Measurements from ENCODE around the gene AATK. TPM values are rescaled to one million over a fixed set of nuclear protein-coding genes. Genes with fewer than 3 reads are reported as not detected.

Gene AATK
- polyA plus RNA-seq, 1 of the 3 experiments (the other 2 are of a cell fraction): 0.51 TPM

DNA sequence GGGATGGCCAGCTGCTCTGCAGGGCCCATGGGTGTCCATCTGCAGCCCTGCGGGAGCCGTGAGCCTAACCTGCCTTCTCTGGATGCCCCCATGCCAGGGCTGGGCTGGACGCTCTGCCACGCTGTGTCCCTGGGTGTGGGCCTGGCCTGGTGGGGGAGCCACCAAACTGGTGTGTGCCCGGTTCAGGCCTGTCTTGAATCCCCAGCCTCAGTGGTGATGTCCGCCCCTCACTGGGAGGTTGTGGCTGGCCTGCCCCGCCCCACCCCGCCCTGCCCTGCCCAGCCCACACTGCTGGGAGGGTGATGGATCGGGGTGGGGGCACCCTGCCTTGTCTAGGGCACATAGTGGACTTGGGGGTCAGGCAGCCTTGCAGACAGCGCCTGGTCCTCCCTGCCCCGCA is 50.8 kb downstream of the AATK start:
- Histone ChIP-seq H2AFZ (ENCODE audit: low read depth) (no peak overlapping the region), H3K4me1 (ENCODE audit: control insufficient read depth in 1 of 2, insufficient read depth in 2 of 2, low read depth in 1 of 2, low read length in 1 of 2) (peaks cover 0 to 45% of the 10 kb centered on the region in 2 experiments; a peak in 1 of 4 replicates), H3K9me2 (no peaks in the 10 kb centered on the region), H4K20me1 (ENCODE audit: insufficient read depth) (no peaks in the 10 kb centered on the region), H3K27ac (ENCODE audit: low read depth in 2 of 2, low read length in 1 of 2) (peak overlapping the region in 1 of 2 experiments; percentile 69; a peak in 2 of 4 replicates), H3K27me3 (ENCODE audit: insufficient read depth) (no peaks in the 10 kb centered on the region), H3K4me2 (no peak overlapping the region), H3K9ac (no peak overlapping the region), H3K4me3 (ENCODE audit: low read depth in 2 of 2, low read length in 1 of 2) (no peak overlapping the region), H3K9me3 (no peaks in the 10 kb centered on the region), H3K79me2 (ENCODE audit: insufficient read depth) (no peaks in the 10 kb centered on the region), H3F3A (replicated peaks; ENCODE audit: insufficient read depth) (no peaks in the 10 kb centered on the region), H3K36me3 (replicated peaks in 1 of 2; ENCODE audit: control insufficient read depth in 1 of 2, insufficient read depth in 2 of 2, low read length in 1 of 2) (no peaks in the 10 kb centered on the region)
- ChIA-PET CTCF (interaction anchor here (0.5 to 13.0 kb wide), 15 partner anchors 11 to 369 kb away, joined by 3 to 177 read pairs (median 4); partner anchors contain the start of genes BAIAP2, NDUFAF8 and TEPSIN), POLR2A (interaction anchor here (0.7 to 1.9 kb wide), 4 partner anchors 11 to 124 kb away, joined by 3 to 5 read pairs (median 4); partner anchors contain the start of genes NDUFAF8 and TEPSIN)
- no CpG with 5 or more reads among the region's 11 CpGs for WGBS (ENCODE audit: low lambda C conversion rate)
- no peak for DNase-seq
- TF ChIP-seq TEAD4 (IDR thresholded peaks at IDR 0.05; ENCODE audit: borderline replicate concordance, insufficient read depth) (no peak), SIN3A (IDR thresholded peaks at IDR 0.05; ENCODE audit: borderline replicate concordance, low read depth, low read length) (no peak), CHD2 (IDR thresholded peaks at IDR 0.05; ENCODE audit: low read length, partially characterized antibody) (no peak), SMC3 (IDR thresholded peaks at IDR 0.05; ENCODE audit: low read depth, low read length) (no peak), TAF1 (IDR thresholded peaks at IDR 0.05; ENCODE audit: borderline replicate concordance, low read depth, low read length) (no peak), FOXM1 (IDR thresholded peaks at IDR 0.05; ENCODE audit: low read depth) (no peak), NFIC (IDR thresholded peaks at IDR 0.05; ENCODE audit: borderline replicate concordance) (no peak)
- TF ChIP-seq, protein P1, sequence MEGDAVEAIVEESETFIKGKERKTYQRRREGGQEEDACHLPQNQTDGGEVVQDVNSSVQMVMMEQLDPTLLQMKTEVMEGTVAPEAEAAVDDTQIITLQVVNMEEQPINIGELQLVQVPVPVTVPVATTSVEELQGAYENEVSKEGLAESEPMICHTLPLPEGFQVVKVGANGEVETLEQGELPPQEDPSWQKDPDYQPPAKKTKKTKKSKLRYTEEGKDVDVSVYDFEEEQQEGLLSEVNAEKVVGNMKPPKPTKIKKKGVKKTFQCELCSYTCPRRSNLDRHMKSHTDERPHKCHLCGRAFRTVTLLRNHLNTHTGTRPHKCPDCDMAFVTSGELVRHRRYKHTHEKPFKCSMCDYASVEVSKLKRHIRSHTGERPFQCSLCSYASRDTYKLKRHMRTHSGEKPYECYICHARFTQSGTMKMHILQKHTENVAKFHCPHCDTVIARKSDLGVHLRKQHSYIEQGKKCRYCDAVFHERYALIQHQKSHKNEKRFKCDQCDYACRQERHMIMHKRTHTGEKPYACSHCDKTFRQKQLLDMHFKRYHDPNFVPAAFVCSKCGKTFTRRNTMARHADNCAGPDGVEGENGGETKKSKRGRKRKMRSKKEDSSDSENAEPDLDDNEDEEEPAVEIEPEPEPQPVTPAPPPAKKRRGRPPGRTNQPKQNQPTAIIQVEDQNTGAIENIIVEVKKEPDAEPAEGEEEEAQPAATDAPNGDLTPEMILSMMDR (IDR thresholded peaks at IDR 0.05): no peak
- TF ChIP-seq, protein P2, sequence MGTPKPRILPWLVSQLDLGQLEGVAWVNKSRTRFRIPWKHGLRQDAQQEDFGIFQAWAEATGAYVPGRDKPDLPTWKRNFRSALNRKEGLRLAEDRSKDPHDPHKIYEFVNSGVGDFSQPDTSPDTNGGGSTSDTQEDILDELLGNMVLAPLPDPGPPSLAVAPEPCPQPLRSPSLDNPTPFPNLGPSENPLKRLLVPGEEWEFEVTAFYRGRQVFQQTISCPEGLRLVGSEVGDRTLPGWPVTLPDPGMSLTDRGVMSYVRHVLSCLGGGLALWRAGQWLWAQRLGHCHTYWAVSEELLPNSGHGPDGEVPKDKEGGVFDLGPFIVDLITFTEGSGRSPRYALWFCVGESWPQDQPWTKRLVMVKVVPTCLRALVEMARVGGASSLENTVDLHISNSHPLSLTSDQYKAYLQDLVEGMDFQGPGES (IDR thresholded peaks at IDR 0.05; ENCODE audit: low read depth, low read length): no peak
- TF ChIP-seq, protein P3, sequence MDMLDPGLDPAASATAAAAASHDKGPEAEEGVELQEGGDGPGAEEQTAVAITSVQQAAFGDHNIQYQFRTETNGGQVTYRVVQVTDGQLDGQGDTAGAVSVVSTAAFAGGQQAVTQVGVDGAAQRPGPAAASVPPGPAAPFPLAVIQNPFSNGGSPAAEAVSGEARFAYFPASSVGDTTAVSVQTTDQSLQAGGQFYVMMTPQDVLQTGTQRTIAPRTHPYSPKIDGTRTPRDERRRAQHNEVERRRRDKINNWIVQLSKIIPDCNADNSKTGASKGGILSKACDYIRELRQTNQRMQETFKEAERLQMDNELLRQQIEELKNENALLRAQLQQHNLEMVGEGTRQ (IDR thresholded peaks at IDR 0.05; ENCODE audit: borderline replicate concordance, low read depth, low read length): no peak

DNA sequence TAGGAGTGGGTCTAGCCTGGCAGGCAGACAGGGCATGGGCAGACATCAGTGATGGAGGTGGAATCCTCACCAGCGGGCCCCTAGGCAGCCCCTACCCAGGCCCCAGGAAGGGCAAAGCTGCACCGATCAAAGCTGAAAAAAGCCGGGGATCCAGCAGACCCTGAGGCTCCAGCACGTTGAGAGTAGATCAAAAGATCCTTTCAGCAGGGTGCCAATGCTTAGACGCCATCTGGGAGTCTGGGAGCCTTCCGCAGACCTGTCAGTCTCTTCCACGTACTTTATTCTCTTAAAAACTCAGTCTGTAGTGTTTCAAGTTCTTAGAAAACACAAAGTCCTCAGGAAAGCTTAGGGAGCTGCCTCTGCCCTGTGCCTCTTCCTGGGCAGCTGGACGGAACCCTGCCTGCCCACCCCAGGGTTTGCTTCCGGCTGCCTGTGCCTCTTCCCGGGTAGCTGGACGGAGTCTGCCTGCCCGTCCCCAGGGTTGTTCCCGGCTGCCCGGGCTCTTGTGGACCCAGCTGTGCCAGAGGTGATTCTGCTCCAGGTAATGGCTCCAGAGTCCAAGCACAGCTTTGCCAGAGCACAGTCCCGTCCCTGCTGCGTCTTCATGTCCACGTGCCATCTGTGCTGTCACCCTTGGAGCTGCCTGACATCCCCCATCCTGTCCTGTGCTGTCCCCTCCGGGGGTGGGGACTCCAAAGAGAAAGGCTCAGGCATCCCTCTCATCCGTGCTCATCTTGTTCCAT is 51.5 kb downstream of the AATK start:
- no peak overlapping the region for H3K9ac ChIP-seq
- H3K9me2 ChIP-seq: no peaks in the 10 kb centered on the region
- no peaks in the 10 kb centered on the region for H3K27me3 ChIP-seq (ENCODE audit: insufficient read depth)
- peak overlapping the region in 1 of 2 experiments; percentile 30; a peak in 1 of 4 replicates for H3K27ac ChIP-seq (ENCODE audit: low read depth in 2 of 2, low read length in 1 of 2)
- no peak overlapping the region for H3K4me2 ChIP-seq
- H4K20me1 ChIP-seq (ENCODE audit: insufficient read depth): no peaks in the 10 kb centered on the region
- H2AFZ ChIP-seq (ENCODE audit: low read depth): no peak overlapping the region
- 86% methylated on average over 14 of the region's 19 CpGs for whole genome bisulfite sequencing (ENCODE audit: low lambda C conversion rate)
- CTCF ChIA-PET: interaction anchor here (0.5 to 13.0 kb wide), 12 partner anchors 11 to 140 kb away, joined by 3 to 177 read pairs (median 4); partner anchors contain the start of genes BAIAP2, NDUFAF8 and TEPSIN
- no peaks in the 10 kb centered on the region for H3K79me2 ChIP-seq (ENCODE audit: insufficient read depth)
- peaks cover 0 to 45% of the 10 kb centered on the region in 2 experiments; a peak in 1 of 4 replicates for H3K4me1 ChIP-seq (ENCODE audit: control insufficient read depth in 1 of 2, insufficient read depth in 2 of 2, low read depth in 1 of 2, low read length in 1 of 2)
- no peak overlapping the region for H3K4me3 ChIP-seq (ENCODE audit: low read depth in 2 of 2, low read length in 1 of 2)
- no peaks in the 10 kb centered on the region for H3K36me3 ChIP-seq (replicated peaks in 1 of 2; ENCODE audit: control insufficient read depth in 1 of 2, insufficient read depth in 2 of 2, low read length in 1 of 2)
- POLR2A ChIA-PET: interaction anchor here (0.7 to 1.9 kb wide), 2 partner anchors 10 to 132 kb away, joined by 3 to 5 read pairs; no protein-coding TSS in a partner anchor
- H3K9me3 ChIP-seq: no peaks in the 10 kb centered on the region
- no peak for DNase-seq
- TF ChIP-seq YY1 (IDR thresholded peaks at IDR 0.05; ENCODE audit: low read depth) (no peak), CHD2 (IDR thresholded peaks at IDR 0.05; ENCODE audit: low read length, partially characterized antibody) (no peak), MXI1 (IDR thresholded peaks at IDR 0.05; ENCODE audit: low read depth, low read length) (no peak), TEAD4 (IDR thresholded peaks at IDR 0.05; ENCODE audit: borderline replicate concordance, insufficient read depth) (no peak), POLR2AphosphoS5 (IDR thresholded peaks at IDR 0.05; ENCODE audit: low read depth, low read length) (no peak), SMC3 (IDR thresholded peaks at IDR 0.05; ENCODE audit: low read depth, low read length) (no peak), ELF1 (IDR thresholded peaks at IDR 0.05) (no peak)
- TF ChIP-seq, protein P3 (IDR thresholded peaks at IDR 0.05; ENCODE audit: borderline replicate concordance, low read depth, low read length): no peak
- H3F3A ChIP-seq (replicated peaks; ENCODE audit: insufficient read depth): no peaks in the 10 kb centered on the region
